ENCODE measurements around the gene AK2.
"Not testable (repeated sequence)": the region's sequence is repeated elsewhere in the genome, so short reads cannot be mapped to it uniquely, and the experiment has no call there.

AK2 gene

GRCh38 chr1:33036526-33037503, at the start of gene AK2:
Gene AK2 (minus strand): TSS chr1:33036883. CDS start chr1:33036828, 55 bp downstream.
- peak; percentile 91 for DNase-seq

- no peak for DNase-seq
Observed at GRCh38 chr1:33086384-33086850, 49.7 kb upstream of the AK2 start.

GRCh38 chr1:33085332-33085731, 48.6 kb upstream of the AK2 start:
- no peak for DNase-seq

- no peak for DNase-seq
Observed at GRCh38 chr1:33082575-33083108, 46.0 kb upstream of the AK2 start.

GRCh38 chr1:33081554-33082305, 45.0 kb upstream of the AK2 start:
- no peak for DNase-seq

GRCh38 chr1:33080885-33081553, 44.3 kb upstream of the AK2 start, which contains the start of gene AZIN2:
Gene AZIN2 (plus strand): TSS chr1:33081153. CDS start chr1:33082250, 1,097 bp downstream.
- peak; percentile 96 for DNase-seq

GRCh38 chr1:33080373-33080772, 43.7 kb upstream of the AK2 start:
- no peak for DNase-seq

- DNase-seq: no peak
Observed at GRCh38 chr1:33078030-33078591, 41.4 kb upstream of the AK2 start.

- DNase-seq: no peak
Observed at GRCh38 chr1:33074193-33074945, 37.7 kb upstream of the AK2 start.

GRCh38 chr1:33072707-33073106, 36.0 kb upstream of the AK2 start:
- no peak for DNase-seq

- DNase-seq: no peak
Observed at GRCh38 chr1:33070628-33071027, 33.9 kb upstream of the AK2 start.

- DNase-seq: not testable (repeated sequence)
Observed at GRCh38 chr1:33068108-33068507, 31.4 kb upstream of the AK2 start.

- DNase-seq: not testable (repeated sequence)
Observed at GRCh38 chr1:33066477-33066876, 29.8 kb upstream of the AK2 start.

GRCh38 chr1:33065301-33065700, 28.6 kb upstream of the AK2 start:
- no peak for DNase-seq

- DNase-seq: not testable (repeated sequence)
Observed at GRCh38 chr1:33064284-33064683, 27.6 kb upstream of the AK2 start.

- no peak for DNase-seq
Observed at GRCh38 chr1:33061834-33062233, 25.2 kb upstream of the AK2 start.

GRCh38 chr1:33060579-33061083, 23.9 kb upstream of the AK2 start:
- no peak for DNase-seq

- no peak for DNase-seq
Observed at GRCh38 chr1:33057095-33057494, 20.4 kb upstream of the AK2 start.

GRCh38 chr1:33056426-33056825, 19.7 kb upstream of the AK2 start:
- no peak for DNase-seq

- DNase-seq: peak; percentile 32
Observed at GRCh38 chr1:33055210-33056008, 18.7 kb upstream of the AK2 start.

Data from activated CD4-positive, CD25-positive, alpha-beta regulatory T cell treated with anti-CD3 and anti-CD28 coated beads, Interleukin-2, amount 50 U/mL, for 72 hours (primary cell).